ENCODE data around the gene BRWD1. TPM values are rescaled to one million over a fixed set of nuclear protein-coding genes. Genes with fewer than 3 reads are reported as not detected.

The BRWD1 gene
- total and polyA plus RNA-seq, 2 experiments from 2014 or later = 35.2 to 75.5 TPM

GRCh38 chr21:39359382-39359781 is 46.0 kb upstream of the BRWD1 start:
- no peaks in the 10 kb centered on the region for H3K36me3 ChIP-seq (ENCODE audit: insufficient read depth)
- H3K4me3 ChIP-seq = no peak overlapping the region
- H3K27ac ChIP-seq (ENCODE audit: low read depth) = no peak overlapping the region
- H3K4me2 ChIP-seq = no peak overlapping the region
- no peak for ATAC-seq
- TF ChIP-seq STAT1 (IDR thresholded peaks at IDR 0.05; ENCODE audit: unreplicated experiment) = no peak
- no peak for TF ChIP-seq JUNB (IDR thresholded peaks at IDR 0.05; ENCODE audit: unreplicated experiment)
- TF ChIP-seq ETS1 (IDR thresholded peaks at IDR 0.05) = no peak
- TF ChIP-seq ZNF114 (CRISPR knock-in tag; IDR thresholded peaks at IDR 0.05) = no peak
- no peak for TF ChIP-seq REST (IDR thresholded peaks at IDR 0.05; ENCODE audit: unreplicated experiment)
- TF ChIP-seq EZH2 (IDR thresholded peaks at IDR 0.05; ENCODE audit: low read depth, unreplicated experiment) = no peak
- TF ChIP-seq ZNF331 (CRISPR knock-in tag; IDR thresholded peaks at IDR 0.05; ENCODE audit: low read depth) = no peak
- no peak for TF ChIP-seq NANOG (IDR thresholded peaks at IDR 0.05; ENCODE audit: borderline replicate concordance)
- TF ChIP-seq ZNF462 (CRISPR knock-in tag; IDR thresholded peaks at IDR 0.05) = no peak
- TF ChIP-seq CREB1 (CRISPR knock-in tag; IDR thresholded peaks at IDR 0.05; ENCODE audit: low read depth) = no peak
- TF ChIP-seq POLR2AphosphoS5 (IDR thresholded peaks at IDR 0.05; ENCODE audit: low read depth) = no peak
- TF ChIP-seq CTCF (conservative IDR thresholded peaks at IDR 0.05; ENCODE audit: low read depth in 2 of 2) = no peak
- no peak for TF ChIP-seq EZH2phosphoT487 (IDR thresholded peaks at IDR 0.05; ENCODE audit: unreplicated experiment)
- no peaks in the 10 kb centered on the region for H4K20me1 ChIP-seq (replicated peaks; ENCODE audit: insufficient read depth)
- H3K9me2 ChIP-seq (ENCODE audit: insufficient read depth) = no peaks in the 10 kb centered on the region
- no peaks in the 10 kb centered on the region for H3K27me3 ChIP-seq (ENCODE audit: insufficient read depth)
- Mint-ChIP-seq H3K9me3 (no peaks in the 10 kb centered on the region), H3K27me3 (ENCODE audit: insufficient read depth, low read depth, poor library complexity) (peaks cover 2% of the 10 kb centered on the region), H3K36me3 (ENCODE audit: low read depth) (no peaks in the 10 kb centered on the region), H3K27ac (no peak overlapping the region), H3K4me1 (no peaks in the 10 kb centered on the region; the same call in 2 of the 3 replicates), H3K4me3 (no peak overlapping the region)
- H3K4me1 ChIP-seq (ENCODE audit: insufficient read depth) = no peaks in the 10 kb centered on the region
- H3F3A ChIP-seq (replicated peaks; ENCODE audit: low read depth) = no peaks in the 10 kb centered on the region; the same call in 1 of the 2 replicates
- peak overlapping the region; percentile 63; the same call in 1 of the 2 replicates for H2AFZ ChIP-seq
- no peaks in the 10 kb centered on the region for H3K79me2 ChIP-seq (replicated peaks; ENCODE audit: insufficient read depth)
- no peak for DNase-seq (ENCODE audit: low spot score)

Measured in GM23338 (cell line).